Stimulated activated CD4-positive, alpha-beta T cell treated with anti-CD3 and anti-CD28 coated beads, Interleukin-15, amount 100 ng/mL, for 24 hours (primary cell): Measurements from ENCODE around the gene HEMK1.
A peak's percentile ranks its signal among the peaks of the same experiment; 100 is the strongest.

ENCODE experiments used
- DNase-seq: peaks from one replicate; pipeline ENCODE4 v3.0.0-alpha.2; 2020

HEMK1 gene

DNA sequence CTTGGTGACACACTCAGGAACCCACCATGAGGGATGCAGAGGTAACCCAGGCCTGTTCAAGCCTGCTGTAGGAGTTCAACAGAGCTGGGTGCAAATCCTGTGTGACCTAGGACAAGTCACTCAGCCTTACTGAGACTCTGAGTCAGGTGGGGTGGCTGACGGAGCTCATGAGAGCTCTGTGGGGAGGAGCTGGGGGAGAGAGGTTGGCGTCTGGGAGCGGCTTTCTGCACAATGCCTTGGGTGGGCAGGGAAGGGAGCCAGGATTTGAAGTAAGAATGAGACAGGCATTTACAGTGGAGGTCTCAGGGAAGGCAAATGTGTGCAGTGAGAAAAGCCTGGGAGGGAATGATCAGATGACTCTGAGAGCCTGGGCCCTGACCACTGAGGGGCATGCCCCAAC lies 20.1 kb upstream of the HEMK1 start:
- no peak for DNase-seq

DNA sequence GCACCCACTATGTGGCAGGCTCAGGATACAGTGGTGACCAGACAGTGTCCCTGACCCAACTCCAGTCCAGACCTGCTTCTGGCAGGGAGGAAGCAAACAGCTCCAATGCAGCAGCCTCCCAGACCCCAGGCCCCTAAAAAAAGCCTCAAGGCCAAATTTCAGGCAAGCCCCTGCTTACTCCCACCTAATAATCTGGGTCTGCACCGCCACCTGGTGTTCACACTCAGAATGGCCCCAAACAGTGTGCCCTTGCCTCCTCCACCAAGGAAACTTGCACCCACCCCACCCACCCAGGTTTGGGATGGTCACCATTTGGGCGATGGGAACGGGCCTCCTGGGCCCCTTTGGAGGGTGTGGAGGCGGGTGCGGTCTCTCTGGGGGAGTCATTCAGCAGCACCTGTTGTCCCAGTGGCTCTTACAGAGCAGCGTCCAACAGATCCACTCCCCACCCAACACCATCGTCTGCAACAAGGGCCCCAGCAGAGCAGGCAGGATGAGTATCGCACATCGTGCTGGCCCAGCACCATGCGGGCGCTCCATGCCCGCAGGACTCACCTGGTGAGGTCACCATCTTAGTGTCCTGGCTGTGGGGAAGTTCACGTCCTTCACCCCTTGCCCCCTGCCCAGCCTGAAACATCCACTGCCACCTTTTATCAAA lies 19.1 kb upstream of the HEMK1 start:
- DNase-seq: peak; percentile 78

DNA sequence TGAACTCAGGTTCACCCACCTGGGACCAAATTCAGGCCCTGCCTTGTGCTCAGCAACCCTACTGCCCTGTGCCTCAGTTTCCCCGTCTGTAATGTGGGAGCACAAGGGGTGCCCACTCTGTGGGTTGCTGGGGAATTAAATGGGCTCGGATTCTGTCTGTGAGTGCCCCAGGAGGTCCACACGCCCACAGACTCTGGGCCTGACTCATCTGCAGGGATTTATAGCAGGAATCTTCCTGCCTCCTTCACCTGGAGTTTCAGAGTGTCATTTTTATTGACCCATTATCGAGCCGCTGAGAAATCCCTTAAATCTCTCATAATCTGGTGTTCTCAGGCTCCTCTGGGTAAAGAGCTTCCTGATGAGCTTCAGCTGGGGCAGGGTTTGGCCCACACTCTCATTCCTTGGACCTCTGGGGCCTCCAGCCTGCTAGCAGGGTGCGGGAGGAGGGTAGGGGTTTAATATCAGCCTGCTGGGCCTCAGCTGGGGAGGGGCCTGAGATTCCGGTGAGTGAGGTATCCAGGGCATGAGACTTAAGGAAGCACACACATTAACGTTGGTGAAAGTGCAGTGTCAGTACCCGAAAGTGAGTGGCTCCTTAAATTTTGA lies 18.2 kb upstream of the HEMK1 start:
- DNase-seq: no peak

GRCh38 chr3:50551681-50552435 lies 17.5 kb upstream of the HEMK1 start:
- no peak for DNase-seq

DNA sequence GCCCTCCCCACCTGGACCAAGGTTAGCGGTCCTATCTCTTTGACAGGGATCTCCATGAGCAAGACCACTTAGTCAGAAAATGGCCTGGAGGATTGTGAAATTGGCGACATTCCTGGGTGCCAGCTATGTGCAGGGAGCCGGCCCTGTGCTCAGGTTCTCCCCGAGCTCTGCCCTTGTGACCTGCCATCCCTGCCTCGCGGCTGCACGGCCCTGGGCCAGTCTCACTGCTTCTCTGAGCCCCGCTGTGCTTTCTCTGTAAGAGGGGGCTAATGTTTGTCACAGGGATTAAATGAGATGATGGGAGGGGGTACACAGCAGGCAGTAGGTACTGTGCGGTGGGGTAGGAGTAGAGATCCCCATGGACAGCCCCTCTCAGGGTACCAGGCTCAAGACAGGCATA lies 16.7 kb upstream of the HEMK1 start:
- DNase-seq: no peak

DNA sequence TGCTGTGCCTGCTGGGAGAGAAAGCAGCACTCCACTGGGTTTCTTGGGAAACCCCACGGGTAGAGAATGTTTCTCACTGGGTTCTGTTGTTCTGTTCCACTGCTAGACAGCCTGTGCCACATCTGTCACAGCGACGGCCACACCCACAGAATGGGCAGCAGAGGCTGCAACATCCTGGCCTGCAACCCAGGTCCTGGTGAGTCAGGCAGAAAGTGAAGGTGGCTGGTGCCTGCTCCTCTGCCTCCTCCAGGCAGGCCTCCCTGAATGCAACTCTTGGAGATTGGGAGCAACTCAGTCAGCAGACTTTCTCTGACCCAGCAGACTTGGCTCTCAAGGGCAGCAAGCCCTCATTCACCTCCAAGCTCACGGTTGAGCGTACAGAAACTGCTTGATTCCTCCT lies 14.8 kb upstream of the HEMK1 start:
- DNase-seq: peak; percentile 37

GRCh38 chr3:50557106-50557505 lies 12.2 kb upstream of the HEMK1 start:
- no peak for DNase-seq

DNA sequence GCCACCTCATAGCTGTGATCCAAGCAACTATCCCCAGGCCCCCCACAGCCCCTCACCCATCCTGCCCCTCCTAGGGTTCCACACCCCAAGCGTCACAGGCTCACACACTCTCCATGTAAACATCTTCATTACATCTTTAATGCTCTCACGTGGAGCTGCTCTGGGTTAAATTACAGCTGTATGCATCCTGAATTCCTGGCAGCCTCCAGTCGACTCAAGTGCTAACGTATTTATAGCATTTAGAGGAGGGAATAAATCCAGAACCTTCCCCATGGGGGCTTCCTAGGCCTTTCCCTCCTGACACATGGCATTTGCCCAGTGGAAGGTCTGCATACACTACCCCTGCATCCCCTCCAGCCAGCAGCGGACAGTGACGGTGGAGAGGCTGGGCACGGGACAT lies 11.4 kb upstream of the HEMK1 start:
- no peak for DNase-seq

DNA sequence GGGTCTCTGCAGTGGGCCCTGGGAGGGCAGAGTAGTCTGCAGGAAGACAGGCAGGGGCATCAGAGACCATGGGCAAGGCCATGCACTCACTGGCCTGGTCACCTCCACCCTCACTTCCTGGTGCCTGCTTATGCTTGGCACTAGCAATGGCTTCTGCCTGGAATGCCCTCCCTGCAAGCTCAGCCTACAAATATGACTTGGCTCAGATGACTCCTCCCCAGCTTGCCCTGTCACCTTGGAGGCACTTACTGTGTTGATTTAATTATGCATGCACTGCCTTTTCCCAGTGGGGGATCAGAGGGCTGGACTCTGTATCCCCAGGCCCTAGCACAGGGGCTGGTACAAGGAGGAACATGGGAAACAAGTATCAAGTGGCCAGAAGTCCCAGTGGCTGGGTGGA lies 9.6 kb upstream of the HEMK1 start:
- DNase-seq: no peak

- DNase-seq: no peak
Measured at GRCh38 chr3:50562861-50563260, 6.5 kb upstream of the HEMK1 start.

DNA sequence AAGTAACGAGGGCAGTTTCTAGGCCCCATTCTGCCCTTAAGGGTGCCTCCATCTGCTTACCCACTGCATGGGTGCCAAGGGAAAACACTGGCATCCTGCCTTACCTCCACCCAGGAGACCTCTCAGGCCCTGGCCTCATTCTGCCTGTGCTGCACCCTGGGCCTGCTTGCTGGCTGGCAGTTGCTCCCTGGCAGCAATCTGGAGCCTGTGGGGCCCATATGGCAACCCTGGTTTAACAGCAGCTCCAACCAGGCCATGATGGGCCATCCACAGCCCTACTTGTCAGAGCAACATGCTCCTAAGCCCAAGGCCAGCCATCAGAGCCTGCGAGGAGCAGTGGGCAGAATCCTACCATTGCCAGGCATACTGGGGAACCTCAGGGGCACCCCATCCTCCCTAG lies 5.5 kb upstream of the HEMK1 start:
- no peak for DNase-seq

DNA sequence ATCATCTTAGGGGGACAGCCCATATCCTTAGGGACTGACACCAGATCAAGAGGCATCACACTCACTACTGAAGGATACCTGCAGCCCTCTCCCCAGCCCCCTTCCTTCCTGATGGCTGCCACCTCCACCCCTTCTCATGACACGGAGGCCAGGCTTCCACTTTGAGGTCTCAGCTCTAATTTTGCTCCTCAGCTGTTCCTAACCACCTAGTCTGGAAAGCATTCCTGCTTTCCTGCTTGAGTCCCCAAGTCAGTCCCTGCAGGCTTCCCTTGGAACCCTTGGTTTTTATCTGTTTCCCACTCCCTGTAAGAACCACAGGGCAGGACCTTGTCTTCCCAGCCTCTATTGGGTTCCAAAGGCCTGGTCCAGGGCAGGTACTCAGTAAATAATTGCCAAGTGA lies 5.0 kb upstream of the HEMK1 start:
- DNase-seq: no peak

GRCh38 chr3:50567011-50567385 lies 2.3 kb upstream of the HEMK1 start:
- no peak for DNase-seq

DNA sequence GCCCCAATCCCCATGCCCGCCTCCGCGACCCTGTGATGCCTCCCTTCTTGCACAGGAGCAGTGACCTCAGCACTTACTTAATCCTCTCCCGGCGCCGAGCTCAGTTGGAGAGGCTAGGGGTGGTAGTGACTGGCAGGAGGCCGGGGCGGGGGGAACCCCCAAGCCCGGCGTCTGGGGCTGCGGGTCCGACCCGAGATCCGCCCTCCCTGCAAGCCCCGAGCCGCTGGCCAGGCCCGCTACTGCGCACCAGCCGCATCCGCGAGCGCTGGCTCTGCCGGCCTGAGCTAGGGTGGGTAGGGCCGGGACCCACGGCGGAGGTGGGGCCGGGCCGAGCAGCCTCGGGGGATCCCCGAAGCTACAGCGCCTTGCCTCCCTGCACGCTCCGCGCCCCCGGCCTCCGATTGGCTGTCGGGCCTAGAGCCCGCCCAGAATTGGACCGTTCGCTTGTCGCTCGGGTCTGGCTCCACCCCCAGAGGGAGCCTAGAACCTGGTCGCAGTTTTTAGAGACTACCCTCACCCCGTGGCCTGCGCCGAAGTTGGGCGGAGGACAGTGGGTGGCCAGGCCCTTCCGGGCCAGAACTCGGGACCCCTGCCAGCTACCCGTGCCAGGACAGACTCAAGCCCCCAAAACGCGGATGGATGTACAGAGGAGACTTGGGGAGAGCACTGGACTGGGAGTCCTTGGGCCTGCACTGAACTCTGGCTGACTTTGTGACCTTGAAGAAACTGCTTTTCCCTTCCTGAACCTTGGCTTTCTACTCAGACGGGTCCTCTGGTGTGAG lies 1.7 kb upstream of the HEMK1 start, which contains the start of gene C3orf18:
Gene C3orf18 (minus strand): TSS at position 362 of the 782 bp plus-strand sequence. CDS start 2,048 bp downstream, outside the sequence.
- DNase-seq: peak; percentile 98

DNA sequence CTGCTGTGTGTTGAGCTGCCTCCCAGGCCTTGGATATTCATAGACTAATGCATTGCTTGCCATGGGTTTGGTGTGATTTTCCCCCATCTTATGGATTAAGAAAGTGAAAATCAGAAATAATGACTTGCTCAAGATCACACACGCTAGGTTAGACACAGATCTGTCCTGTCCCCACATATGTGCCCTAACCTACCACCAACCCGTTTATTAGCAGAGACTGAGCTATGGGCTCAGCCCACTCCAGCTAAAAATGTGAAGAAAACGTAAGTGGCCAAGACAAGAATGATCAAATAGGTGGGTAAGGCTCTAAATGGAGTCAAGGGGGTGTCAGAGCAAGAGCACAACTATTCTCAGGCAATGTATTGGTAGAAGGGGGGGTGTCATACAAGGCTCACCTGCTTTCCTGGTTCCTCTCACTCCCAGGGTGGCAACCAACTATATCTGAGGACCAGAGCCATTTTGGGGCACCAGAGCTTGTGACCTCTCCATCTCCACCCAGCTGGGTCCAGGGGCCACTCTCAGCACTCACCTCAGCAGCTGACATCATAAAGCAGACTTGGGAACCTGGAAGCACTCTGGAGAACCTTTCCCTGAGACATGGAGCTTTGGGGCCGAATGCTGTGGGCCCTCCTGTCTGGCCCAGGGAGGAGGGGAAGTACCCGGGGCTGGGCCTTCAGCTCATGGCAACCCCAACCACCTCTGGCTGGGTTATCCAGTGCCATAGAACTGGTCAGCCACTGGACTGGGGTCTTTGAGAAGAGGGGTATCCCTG lies 1.4 kb downstream of the HEMK1 start:
- DNase-seq: peak; percentile 30

- peak; percentile 23 for DNase-seq
Measured at GRCh38 chr3:50571486-50571885, 2.2 kb downstream of the HEMK1 start.

- DNase-seq: peak; percentile 88
Measured at GRCh38 chr3:50572158-50572557, 2.8 kb downstream of the HEMK1 start.

GRCh38 chr3:50572801-50573371 lies 3.6 kb downstream of the HEMK1 start:
- peak; percentile 67 for DNase-seq

GRCh38 chr3:50573566-50574443 lies 4.5 kb downstream of the HEMK1 start:
- DNase-seq: peak; percentile 86

DNA sequence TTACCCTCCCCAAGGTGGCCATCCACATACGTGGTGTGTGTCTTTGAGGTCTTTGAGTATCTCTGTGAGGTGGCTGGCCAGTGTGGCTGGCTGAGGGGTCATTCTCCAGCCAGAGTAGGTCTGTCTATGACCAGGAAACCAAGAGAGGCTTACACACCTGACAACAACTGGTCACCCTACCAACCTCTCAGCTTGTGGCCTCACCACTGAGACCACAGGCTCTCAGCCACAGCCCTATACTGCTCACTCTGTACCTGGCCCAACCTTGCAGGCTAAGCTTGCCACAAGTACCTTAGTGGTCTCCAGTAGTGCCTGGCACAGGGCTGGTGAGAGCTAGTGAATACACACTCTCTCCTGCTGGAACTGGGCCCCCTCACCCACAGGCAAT lies 5.1 kb downstream of the HEMK1 start:
- DNase-seq: peak; percentile 57

- DNase-seq: no peak
Measured at GRCh38 chr3:50575372-50575771, 6.0 kb downstream of the HEMK1 start.
